ENCODE data around the gene MAP3K6.

- TF ChIP-seq, protein P1, sequence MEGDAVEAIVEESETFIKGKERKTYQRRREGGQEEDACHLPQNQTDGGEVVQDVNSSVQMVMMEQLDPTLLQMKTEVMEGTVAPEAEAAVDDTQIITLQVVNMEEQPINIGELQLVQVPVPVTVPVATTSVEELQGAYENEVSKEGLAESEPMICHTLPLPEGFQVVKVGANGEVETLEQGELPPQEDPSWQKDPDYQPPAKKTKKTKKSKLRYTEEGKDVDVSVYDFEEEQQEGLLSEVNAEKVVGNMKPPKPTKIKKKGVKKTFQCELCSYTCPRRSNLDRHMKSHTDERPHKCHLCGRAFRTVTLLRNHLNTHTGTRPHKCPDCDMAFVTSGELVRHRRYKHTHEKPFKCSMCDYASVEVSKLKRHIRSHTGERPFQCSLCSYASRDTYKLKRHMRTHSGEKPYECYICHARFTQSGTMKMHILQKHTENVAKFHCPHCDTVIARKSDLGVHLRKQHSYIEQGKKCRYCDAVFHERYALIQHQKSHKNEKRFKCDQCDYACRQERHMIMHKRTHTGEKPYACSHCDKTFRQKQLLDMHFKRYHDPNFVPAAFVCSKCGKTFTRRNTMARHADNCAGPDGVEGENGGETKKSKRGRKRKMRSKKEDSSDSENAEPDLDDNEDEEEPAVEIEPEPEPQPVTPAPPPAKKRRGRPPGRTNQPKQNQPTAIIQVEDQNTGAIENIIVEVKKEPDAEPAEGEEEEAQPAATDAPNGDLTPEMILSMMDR (IDR thresholded peaks at IDR 0.05), result no peak
- no peak for TF ChIP-seq POLR2A (IDR thresholded peaks at IDR 0.05)
Observed at GRCh38 chr1:27358928-27359313, 7.8 kb downstream of the MAP3K6 start.
